ENCODE results near the gene SAP30BP.

SAP30BP gene

DNA sequence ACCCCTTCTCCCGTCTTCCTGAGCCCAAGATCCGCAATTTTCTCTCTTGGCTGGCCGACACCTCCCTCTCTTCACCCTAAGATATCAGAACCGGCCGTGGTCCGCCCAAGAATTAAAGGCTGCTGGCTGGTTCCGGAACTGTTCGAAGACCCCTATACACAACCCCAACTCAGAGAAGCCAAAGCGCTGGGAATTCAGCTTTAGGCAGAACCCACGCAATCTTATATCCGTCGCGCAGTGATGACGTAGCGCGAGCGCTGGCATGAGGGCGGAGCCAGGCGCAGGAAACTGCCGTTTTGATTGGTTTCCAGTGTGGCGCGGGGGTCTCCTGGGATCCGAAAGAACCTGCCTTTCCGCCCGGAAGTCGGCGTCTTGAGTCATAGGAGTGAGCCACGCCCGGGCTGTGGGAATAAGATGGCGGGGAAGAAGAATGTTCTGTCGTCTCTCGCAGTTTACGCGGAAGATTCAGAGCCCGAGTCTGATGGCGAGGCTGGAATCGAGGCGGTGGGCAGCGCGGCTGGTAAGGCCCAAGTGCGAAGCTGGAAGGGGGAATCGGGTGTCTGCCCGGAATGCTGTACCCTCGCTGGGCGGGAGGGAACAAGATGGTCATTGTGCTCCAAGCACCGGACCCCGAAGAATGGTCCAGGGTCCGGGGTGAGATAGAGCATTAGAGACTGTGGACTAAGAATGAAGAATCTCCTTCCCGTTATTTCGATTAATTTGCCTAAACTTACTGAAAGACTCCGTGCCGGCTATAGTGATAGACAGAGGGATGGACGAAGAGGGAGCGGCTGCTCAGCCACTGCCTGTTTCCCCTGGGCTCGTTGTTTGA lies at the start of gene SAP30BP, which contains the start of gene RECQL5:
Gene SAP30BP (plus strand): TSS at position 380 of the 832 bp plus-strand sequence. CDS start 35 bp downstream, at position 415.
Gene RECQL5 (minus strand): TSS at position 196 of the 832 bp plus-strand sequence. CDS start 597 bp downstream, outside the sequence.
- H3K27ac ChIP-seq = peak within 1 kb of the TSS; percentile 49; the same call in 1 of the 2 replicates
- TF ChIP-seq, protein P1, sequence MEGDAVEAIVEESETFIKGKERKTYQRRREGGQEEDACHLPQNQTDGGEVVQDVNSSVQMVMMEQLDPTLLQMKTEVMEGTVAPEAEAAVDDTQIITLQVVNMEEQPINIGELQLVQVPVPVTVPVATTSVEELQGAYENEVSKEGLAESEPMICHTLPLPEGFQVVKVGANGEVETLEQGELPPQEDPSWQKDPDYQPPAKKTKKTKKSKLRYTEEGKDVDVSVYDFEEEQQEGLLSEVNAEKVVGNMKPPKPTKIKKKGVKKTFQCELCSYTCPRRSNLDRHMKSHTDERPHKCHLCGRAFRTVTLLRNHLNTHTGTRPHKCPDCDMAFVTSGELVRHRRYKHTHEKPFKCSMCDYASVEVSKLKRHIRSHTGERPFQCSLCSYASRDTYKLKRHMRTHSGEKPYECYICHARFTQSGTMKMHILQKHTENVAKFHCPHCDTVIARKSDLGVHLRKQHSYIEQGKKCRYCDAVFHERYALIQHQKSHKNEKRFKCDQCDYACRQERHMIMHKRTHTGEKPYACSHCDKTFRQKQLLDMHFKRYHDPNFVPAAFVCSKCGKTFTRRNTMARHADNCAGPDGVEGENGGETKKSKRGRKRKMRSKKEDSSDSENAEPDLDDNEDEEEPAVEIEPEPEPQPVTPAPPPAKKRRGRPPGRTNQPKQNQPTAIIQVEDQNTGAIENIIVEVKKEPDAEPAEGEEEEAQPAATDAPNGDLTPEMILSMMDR (IDR thresholded peaks at IDR 0.05) = no peak
- TF ChIP-seq ZFX (IDR thresholded peaks at IDR 0.05; ENCODE audit: borderline replicate concordance) = no peak

DNA sequence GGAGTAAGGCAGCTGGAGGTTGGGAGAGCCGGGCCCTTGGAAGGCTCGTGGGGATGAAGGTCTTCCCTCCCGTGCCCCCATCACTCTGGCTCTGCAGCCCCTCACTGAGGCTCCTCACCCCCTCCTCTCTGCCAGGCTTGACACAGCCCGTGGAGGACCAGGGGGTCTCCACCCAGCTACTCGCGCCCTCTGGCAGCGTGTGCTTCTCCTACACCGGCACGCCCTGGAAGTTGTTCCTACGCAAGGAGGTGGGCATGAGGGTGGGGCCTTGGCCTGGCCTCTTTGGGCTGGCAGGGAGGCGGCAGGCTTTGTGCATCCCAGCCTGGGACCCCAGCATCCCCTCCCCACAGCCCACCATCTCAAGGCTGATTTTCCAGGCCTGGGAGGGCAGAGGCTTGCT lies 49.5 kb upstream of the SAP30BP start:
- TF ChIP-seq ZFX (IDR thresholded peaks at IDR 0.05; ENCODE audit: borderline replicate concordance) = no peak
- TF ChIP-seq, protein P1 (IDR thresholded peaks at IDR 0.05) = no peak
- no peak overlapping the region for H3K27ac ChIP-seq

DNA sequence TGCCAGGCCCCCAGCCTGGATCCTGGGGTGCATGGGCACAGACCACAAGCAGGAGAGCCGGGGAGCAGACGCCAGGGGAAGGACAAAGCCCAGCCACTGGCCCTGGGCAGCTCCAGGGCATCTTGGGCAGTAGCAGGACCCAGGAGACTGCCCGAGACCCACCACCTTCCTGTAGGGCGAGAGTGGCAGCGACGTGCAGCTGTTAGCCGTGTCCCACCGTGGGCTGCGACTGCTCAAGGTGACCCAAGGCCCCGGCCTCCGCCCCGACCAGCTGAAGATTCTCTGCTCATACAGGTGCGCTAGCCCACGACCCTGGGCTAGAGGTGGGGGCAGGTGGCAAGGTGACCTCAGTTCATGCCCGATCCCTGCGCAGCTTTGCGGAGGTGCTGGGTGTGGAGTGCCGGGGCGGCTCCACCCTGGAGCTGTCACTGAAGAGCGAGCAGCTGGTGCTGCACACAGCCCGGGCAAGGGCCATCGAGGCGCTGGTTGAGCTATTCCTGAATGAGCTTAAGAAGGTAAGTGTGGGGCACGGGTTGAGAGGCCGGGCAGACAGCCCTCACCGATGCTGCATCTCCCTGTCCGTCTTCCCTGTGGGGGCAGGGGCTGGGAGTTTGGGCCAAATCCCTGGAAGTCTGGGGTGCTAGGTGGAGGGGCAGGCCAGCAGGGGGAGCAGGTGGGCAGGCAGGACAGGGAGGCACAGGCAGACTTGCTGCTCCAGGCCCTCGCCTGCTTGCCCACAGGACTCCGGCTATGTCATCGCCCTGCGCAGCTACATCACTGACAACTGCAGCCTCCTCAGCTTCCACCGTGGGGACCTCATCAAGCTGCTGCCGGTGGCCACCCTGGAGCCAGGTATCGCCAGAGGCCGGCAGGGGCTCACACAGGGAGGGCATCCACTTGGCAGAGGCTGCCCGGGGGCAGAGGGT lies 47.4 kb upstream of the SAP30BP start:
- TF ChIP-seq, protein P1 (IDR thresholded peaks at IDR 0.05) = peak; percentile 62
- TF ChIP-seq ZFX (IDR thresholded peaks at IDR 0.05; ENCODE audit: borderline replicate concordance) = no peak
- no peak overlapping the region for H3K27ac ChIP-seq

DNA sequence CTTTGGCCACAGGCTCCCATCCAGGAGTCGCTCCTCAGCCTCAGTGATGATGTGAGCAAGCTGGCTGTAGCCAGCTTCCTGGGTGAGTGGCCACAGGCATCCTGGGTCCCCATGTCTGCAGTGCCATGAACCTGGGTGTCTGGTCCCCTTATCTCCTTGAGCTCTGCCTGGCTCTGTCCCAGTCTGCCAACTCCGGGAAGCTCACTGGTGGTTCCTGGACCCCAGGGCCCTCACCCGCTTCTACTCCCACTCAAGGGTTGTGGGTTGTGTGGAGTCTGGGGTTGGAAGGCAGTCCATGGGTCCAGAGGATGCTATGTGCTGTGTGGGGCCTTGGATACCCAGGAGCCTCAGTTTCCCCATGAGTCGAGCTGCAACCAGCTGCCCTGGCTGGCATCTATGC lies 45.6 kb upstream of the SAP30BP start:
- H3K27ac ChIP-seq = no peak overlapping the region
- TF ChIP-seq ZFX (IDR thresholded peaks at IDR 0.05; ENCODE audit: borderline replicate concordance) = no peak
- TF ChIP-seq, protein P1 (IDR thresholded peaks at IDR 0.05) = no peak

DNA sequence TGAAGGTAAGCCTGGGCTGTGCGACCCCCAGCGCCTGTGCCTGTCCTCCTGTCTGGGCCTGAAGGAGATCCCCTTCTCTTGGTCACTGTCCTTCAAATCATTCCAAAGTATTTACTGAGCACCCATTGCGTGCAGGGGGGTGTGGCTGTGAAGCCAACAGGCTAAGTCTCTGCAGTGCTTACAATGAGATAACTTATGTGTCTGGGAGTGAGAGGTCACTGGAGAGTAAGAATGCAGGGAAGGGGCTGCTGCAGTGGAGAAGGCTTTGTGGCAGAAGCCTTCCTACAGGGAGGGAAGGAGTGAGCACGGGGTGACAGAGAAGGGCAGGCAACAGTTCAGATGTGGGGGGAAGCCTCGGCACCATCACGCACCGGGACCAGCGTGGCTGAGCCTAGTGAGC lies 45.1 kb upstream of the SAP30BP start:
- no peak overlapping the region for H3K27ac ChIP-seq
- no peak for TF ChIP-seq ZFX (IDR thresholded peaks at IDR 0.05; ENCODE audit: borderline replicate concordance)
- TF ChIP-seq, protein P1 (IDR thresholded peaks at IDR 0.05) = no peak

DNA sequence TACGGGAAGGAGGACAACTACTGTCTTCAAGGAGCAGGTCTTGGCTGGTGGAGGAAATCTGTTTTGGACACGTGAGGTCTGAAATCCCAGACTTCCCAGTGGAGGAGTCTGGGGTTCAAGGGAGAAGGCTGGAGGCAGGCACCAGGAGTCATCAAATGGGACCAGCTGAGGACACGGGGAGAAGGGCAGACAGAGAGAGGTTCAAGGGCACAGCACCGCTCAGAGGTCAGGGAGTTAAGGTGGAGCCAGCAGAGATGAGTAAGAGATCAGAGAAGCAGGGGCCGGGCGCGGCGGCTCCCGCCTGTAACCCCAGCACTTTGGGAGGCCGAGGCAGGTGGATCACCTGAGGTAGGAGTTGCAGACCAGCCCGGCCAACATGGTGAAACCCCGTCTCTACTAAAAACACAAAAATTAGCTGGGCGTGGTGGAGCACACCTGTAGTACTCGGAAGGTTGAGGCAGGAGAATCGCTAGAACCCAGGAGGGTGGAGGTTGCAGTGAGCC lies 44.3 kb upstream of the SAP30BP start:
- no peak overlapping the region for H3K27ac ChIP-seq
- no peak for TF ChIP-seq ZFX (IDR thresholded peaks at IDR 0.05; ENCODE audit: borderline replicate concordance)
- TF ChIP-seq, protein P1 (IDR thresholded peaks at IDR 0.05) = no peak

All from 22Rv1 (cell line).